GM18499 (cell line): ENCODE data around the gene LILRB5.
"Not testable (repeated sequence)": the region's sequence is repeated elsewhere in the genome, so short reads cannot be mapped to it uniquely, and the experiment has no call there.

Experiments used
- ATAC-seq: cut with Tn5 transposase; IDR thresholded peaks from one replicate; pipeline ENCODE4 v1.9.1; 2021; ENCODE audit warnings: moderate number of reproducible peaks; ENCODE audit not compliant: insufficient read depth, unreplicated experiment

LILRB5 gene

DNA sequence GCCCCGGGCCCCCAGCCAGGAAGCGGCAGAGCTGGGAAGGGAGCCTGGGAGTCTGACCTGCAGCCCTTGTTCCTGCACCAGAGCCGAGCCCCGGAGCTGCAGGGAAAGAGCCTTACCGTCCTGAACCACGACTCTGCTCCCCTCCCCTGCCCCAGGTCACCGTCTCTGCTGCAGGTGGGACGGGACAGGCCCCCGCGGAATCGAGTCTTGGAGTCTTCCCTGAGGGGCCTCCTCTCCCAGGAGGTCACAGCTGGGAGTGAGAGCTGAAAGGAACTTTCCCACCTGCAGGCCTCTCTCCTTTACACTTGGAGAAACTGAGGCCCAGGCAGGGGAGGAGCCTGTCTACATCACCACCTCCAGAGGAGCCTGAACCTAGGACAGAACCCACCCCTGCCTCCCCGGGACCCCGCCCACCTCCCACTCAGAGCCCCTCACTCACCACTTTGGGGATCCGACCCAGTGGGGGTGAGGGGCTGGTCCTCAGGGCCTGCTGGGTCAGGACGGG is 20.1 kb upstream of the LILRB5 start:
- not testable (repeated sequence) for ATAC-seq

DNA sequence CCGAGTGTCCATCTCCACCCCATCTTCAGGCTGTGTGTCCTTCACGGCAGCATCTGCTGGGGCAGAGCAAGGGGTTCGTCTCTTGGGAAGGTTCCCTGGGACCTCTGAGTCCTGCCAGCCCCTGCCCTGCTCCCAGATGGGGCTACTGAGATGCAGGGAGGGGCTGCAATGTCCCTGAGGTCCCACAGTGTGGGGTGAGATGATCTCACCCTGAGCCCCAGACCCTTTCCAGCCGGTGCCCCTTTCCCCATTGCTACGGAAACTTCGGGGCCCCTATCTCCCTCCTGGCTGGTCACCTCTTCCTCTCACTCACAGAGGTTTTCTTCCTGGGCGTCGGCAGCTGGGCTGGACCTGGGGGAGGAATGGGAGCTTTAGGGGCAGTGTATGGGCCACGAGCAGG is 18.9 kb upstream of the LILRB5 start:
- ATAC-seq, result no peak

DNA sequence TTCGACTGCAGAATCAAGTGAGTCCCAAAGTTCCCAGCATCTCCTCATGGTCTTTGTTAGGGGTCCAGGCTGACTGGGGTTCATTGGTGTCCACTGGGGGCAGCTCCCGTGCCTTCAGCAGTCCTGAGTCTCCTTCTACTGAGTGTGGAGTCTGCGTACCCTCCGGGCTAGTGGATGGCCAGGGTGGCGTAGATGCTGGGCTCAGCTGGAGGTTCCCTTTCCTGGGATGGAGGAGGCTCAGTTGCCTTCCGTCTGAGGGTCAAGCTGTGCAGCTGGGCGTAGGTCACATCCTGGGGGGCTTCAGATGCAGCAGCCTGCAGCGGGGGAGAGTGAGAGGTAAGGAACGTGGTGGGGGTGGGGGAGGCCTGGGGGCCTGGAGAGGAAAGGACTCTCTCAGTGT is 17.4 kb upstream of the LILRB5 start:
- not testable (repeated sequence) for ATAC-seq

DNA sequence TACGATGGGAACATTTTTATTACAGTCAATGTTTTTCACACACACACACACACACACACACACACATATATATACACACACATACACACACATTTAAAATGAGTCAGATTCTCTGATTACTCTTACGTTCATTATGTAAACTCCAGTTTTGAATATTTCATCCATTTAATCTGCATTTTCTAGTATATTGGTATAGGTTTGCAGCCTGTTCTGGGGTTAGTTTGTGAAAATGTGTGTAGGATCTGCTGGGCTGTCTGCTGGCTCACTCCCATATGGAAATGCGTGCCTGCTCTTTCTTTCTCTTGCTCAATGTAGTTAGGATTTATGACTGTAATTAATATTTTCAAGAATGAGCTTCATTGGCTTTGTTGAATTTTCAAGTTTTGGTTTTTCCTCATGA is 16.7 kb upstream of the LILRB5 start:
- no peak for ATAC-seq

DNA sequence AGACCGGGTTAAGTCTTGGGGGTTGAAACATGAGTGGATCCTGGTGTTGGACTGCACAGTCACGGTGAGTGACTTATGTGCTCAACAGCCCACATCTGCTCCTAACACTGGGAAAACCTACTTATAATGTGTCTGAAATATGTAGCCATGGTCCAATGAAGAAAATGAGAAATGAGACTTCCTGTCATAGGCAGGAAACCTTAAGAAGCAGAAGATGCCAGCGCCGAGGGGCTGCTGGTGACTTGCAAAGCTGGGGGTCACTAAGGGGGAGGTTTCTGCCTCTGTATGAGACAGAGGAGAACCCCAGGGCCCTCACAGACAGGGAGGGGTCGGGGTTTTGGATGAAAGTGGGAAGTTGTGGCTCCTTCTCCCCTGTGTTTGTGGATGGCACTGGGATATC is 15.1 kb upstream of the LILRB5 start:
- not testable (repeated sequence) for ATAC-seq

DNA sequence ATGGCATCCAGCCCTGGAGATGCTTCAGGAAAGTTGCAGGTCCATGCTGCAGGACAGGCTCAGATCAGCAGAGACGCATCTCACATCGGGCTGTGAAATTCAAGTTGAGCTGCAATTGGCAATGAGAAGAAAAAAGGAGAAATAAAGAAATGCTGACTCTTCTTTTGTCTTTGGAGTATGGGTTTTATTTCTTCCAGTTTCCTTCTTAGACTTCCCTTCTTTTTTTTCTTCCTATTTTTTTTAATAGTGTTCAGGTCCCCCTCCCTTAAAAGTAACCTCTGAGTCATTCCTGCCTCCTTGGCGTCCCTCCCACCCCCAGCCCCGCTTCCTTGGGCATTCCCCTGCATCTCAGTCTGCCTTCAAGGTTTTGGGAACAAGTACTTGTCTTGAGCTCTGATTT is 14.5 kb upstream of the LILRB5 start:
- ATAC-seq, result not testable (repeated sequence)

DNA sequence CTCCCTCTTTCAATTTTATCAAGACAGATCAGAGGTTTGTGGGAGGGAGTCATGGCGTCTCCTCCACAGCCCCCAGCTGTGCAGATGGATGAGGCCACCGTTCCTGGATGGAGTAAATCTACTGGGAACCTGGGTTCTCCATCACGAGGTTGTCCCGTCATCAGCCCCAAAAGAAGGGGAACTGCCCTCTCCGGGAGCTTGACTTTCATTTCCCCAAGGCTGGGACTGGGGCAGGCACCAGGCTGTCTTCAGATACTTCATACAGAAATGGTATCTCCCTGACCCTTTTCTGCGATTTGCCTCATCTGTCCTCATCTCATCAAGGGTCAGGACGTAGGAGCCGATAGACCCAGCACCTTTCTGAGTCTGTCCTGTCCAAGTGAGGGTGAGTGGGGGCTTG is 14.0 kb upstream of the LILRB5 start:
- ATAC-seq, result no peak

DNA sequence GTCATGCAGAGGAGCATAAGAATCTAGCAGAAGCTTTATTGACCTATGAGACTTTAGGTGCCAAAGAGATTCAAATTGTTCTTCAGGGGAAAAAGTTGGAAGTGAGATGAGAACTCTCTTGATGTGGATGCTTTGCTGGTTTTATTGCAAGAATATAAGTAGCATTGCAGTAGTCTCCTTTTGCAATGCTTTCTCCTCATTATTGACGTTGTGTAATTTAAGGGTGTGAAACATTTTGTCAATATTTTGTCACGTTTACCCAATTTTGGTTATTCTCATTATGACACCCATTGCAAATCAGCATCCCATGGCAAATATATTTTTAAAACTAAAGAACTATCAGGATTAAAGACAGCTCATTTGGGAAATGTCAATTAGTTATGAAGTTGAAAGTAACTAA is 11.9 kb upstream of the LILRB5 start:
- ATAC-seq, result no peak

DNA sequence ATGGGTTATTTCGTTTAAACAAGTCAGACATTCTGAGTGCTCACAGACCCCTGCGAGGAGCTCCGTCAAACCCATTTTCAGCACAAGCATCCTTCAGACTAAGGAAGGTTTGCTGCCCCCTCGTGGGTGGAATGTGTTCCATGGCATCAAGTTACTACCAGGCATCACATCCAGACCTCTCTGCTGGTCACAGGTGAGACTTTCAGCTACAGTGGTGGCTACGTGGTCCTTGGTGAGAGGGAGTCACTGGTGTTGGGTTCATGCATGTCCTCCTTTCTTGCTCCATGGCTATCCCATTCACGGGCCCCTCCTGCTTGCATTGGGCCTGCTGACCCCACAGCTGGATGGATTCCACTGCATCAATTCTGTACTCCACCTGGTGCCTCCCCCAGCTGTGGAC is 9.1 kb upstream of the LILRB5 start:
- ATAC-seq, result no peak

DNA sequence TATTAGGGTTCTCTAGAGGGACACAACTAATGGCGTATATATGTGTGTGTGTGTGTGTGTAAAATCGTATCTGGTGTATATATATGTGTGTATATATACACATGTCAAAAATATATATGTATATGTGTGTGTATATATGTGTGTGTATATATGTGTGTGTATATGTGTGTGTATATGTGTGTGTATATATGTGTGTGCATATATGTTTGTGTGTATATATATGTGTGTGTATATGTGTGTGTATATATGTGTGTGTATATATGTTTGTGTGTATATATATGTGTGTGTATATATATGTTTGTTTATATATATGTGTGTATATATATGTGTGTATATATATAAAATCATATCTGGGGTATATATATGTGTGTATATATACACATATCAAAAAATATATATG is 5.4 kb upstream of the LILRB5 start:
- ATAC-seq, result no peak

DNA sequence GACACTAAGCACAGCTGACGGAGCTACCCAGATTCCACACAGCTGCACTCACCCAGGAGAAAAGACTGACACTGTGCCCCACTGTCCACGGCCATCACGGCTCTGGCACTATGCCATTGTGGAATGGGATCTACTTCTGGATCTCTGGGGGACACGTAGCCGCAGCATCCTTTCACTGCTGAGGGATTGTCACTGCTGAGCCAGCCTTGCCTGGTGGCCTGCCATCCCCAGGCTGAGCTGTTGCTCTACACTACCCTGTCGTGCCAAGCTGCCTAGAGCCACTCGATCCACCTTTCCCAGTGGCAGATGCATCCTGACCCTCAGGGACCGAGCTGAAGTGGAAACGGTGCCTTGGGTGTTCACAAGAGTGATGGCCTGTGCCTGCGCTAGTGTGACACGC is 5.0 kb upstream of the LILRB5 start:
- no peak for ATAC-seq

DNA sequence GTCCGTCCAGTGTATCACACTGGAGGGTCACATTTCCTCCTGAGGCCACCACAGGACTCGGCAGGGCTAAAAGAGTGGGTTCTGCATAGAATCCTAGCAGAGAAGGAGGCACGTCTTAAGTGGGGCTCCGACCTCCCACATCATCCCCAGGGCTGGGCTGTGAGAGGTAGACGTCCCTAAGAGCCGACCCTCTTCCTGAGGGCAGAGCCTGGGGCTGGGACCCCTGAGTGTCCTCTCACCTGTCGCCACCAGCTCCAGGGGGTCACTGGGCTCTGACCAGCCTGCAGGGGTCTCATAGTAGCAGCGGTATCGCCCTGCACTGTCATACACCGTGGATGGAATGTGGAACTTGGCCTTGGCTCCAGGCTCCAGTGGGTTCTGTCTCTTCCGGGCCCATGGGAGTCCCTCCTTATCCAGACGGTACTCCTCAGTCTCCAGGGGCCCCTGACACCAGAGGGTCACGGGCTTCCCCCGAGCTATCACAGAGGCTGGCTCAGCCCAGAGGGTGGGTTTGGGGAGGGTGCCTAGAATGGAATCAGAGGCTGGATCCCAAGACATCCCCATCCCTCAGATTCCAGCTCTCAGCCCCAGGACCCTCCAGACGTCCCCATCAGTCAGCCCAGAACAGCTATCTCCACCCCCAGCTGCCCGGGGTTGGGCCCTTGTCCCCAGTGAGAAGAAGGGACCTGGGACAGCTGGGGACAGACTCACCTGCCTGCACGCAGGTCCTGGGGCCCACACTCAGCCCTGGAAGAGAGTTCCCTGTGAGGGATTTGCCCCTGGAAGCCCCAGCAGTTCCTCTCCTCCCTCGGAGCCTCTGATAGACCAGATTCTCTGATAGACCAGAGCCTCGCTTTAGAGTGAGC is 590 bp downstream of the LILRB5 start:
- no peak for ATAC-seq

DNA sequence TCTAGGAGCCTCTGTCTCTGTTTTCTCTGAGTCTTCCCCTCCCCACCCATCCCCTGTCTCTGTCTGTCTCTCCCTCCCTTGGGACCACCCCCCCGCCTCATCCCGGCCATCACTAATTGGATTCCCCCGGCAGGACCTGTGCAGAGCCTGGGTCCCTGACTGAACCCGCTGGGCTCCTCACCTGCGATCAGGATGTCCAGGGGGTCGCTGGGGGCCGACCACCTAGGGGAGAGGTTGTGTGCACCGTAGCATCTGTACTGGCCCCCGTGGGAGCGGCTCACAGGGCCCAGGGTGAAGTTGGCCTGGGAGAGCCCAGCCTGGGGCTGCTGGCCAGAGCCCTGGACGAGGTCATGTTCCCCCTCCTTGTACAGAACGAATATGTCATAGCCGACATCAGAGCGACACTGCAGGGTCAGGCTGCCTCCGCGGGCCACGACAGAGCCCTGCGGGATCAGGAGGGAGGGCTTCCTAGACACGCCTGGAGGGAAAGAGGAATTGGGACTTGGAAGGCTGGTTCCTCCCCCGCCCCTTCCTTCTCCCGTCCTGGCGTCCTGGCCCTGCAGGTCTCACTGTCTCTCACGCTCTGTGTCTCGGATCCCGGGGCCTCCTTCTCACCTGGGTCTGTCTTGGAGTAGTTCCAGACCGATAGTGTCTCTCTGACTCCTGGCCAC is 1.8 kb downstream of the LILRB5 start:
- no peak for ATAC-seq

DNA sequence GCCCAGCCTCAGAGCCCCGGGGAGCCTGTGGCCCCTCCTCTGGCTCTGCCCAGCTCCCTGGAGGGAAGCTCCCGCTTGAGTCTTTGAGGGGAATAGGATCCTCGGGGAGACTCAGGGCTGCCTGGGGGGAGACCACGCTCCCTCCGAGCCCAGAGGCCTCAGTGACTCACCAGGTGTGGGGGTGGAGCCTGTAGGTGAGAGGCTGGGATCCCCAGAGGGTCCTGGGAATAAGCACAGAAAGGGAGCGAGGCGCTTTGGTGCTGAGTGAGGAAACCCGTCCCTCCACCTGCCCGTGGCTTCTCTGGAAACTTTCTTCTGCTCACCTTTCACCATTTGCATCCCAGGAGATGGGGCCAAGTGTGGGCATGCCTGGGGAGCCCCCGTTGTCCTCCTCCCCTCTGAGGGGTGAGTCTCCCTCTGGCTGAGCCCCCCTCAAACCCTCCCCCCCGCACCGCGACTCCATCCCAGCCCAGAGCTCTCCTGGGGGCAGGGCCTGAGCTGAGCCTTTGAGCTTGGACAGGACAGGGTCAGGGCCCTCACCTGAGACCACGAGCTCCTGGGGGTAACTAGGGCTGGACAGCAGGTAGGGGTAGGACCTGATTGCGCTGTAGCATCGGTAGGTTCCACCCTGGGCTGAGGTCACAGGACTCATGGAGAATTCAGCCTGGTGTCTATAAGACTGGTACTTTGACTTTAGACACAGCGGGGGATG is 2.7 kb downstream of the LILRB5 start:
- ATAC-seq, result no peak

DNA sequence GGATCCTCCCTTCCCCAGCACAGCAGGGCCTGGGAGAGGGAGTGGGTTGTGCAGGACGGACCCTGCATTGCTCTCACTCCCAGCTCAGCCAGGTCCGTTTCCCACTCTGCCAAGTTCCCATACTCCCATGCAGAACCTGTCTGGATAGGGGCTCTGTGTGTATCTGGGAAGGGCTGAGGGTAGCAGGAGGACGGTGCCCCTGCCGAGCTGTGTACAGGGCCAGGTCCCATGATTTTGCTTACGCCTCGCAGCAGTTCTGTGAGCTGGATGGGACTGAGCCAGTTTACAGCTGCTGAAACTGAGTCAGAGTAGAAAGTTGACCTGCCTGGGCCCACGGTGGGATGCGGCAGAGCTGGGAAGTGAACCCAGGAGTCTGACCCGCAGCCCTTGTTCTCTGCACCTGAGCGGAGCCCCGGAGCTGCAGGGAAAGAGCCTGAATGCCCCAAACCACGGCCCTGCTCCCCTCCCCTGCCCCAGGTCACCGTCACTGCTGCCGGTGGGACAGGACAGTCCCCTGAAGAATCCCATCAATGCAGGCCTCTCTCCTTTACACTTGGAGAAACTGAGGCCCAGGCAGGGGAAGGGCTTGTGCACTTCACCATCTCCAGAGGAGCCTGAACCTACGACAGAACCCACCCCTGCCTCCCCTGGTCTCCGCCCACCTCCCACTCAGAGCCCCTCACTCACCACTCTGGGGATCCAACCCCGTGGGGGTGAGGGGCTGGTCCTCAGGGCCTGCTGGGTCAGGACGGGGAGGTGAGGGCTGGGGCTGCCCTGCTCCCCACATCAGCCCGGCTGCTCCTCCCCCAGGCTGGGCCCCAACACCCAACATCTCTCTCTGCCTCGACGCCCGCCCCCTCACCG is 3.5 kb downstream of the LILRB5 start:
- no peak for ATAC-seq

DNA sequence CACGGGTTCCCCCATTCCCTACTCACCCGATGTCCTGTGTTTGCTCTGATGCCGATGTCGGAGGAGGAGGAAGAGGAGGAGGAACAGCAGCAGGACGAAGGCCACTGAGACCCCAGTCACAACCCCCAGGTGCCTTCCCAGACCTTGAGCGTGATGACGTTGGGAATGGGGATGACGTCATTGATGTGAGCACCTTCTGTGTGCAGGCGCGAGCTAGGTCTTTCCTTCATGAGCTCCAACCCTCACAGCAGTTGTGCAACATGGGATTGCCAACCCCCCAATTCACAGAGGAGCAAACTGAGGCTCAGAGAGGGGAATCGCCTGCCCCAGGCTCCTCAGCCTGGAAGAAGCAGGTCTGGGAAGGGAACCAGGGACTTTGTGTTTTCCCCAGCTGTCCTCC is 4.2 kb downstream of the LILRB5 start:
- no peak for ATAC-seq

DNA sequence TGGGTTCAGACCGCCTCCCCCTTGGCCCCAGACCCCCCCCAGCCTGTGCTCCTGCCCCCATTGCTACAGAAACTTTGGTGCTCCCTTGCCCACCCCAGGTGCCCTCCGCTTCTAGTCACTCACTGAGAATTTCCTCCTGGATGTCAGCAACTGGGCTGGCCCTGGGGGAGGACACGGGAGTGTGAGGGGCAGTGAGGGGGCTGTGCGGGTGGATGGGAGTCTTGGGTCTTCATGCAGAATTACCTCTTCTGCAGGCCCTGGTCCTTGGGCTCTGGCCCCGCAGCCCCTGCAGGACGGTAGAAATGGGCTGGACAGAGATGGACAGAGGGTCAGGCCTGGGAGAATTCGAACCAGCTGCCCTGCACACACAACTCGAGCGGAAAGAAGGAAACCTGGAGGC is 4.8 kb downstream of the LILRB5 start:
- no peak for ATAC-seq

DNA sequence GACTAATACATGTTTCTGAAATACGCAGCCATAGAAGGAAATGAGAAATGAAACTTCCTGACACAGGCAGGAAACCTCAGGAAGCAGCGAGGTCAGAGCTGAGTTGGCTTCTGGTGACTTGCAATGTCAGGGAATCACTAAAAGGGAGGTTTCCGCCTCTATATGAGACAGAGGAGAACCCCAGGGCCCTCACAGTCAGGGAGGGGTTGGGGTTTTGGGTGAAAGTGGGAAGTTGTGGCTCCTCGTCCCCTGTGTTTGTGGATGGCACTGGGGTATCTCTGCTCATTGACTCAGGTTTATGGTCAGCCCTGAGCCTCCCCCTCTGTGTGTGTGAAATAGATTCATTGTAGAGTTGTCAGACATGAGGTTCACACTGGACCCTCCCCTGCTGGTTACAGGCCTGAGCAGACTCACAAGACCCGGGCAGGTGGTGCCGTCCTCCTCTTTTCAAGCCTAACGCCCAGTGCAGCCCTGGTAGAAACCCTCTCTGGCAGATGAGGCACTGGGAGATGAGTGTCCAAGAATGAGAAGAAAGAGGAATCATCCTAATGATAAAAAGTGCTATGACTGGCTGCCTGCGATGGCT is 9.0 kb downstream of the LILRB5 start:
- no peak for ATAC-seq

DNA sequence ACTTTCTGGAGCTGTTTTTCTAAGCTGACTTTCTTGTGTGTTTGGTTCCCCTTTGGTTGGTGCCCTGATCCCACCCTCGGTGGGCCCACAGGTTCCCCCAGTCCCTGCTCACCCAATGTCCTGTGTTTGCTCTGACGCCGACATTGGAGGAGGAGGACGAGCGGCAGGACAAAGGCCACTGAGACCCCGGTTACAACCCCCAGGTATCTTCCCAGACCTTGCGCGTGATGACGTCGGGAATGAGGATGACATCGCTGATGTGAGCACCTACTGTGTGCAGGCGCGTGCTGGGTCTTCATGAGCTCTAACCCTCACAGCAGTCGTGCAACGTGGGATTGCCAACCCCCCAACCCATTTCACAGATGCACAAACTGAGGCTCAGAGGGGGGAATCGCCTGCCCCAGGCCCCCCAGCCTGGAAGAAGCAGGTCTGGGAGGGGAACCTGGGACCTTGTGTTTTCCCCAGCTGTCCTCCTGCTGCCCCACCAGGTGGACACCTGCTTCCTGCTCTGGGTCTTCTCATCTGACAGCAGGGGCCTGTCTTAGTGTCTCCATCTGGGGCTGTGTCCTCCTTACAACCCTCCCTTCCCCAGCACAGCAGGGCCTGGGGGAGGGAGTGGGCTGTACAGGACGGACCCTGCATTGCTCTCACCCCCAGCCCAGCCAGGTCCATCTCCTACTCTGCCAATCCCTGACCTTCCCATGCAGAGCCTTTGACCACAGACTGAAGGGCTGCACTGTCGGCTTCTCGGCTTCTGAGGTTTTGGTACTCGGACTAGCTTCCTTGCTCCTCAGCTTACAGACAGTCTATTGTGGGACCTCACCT is 9.8 kb downstream of the LILRB5 start:
- ATAC-seq, result no peak
